ENCODE data around the gene DLL3.

Gene DLL3

DNA sequence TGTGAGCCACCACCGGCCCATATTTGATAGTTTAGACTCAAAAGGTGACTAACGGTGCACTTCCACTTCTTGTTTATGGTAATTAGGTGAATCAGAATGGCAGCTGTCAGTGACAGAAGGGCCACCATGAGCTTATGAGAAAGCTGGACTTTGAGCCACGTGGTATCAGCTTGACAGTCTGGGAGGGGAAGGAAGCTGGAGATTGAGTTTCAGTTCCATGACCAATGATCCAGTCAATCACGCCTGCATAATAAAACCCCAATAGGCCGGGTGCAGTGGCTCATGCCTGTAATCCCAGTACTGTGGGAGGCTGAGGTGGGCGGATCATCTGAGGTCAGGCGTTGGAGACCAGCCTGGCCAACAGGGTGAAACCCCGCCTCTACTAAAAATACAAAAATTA, 25.7 kb downstream of the DLL3 start:
- TF ChIP-seq, protein P1, sequence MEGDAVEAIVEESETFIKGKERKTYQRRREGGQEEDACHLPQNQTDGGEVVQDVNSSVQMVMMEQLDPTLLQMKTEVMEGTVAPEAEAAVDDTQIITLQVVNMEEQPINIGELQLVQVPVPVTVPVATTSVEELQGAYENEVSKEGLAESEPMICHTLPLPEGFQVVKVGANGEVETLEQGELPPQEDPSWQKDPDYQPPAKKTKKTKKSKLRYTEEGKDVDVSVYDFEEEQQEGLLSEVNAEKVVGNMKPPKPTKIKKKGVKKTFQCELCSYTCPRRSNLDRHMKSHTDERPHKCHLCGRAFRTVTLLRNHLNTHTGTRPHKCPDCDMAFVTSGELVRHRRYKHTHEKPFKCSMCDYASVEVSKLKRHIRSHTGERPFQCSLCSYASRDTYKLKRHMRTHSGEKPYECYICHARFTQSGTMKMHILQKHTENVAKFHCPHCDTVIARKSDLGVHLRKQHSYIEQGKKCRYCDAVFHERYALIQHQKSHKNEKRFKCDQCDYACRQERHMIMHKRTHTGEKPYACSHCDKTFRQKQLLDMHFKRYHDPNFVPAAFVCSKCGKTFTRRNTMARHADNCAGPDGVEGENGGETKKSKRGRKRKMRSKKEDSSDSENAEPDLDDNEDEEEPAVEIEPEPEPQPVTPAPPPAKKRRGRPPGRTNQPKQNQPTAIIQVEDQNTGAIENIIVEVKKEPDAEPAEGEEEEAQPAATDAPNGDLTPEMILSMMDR (IDR thresholded peaks at IDR 0.05; ENCODE audit: control insufficient read depth, insufficient read depth, low read depth, low read length, missing control alignments), result no peak
- DNase-seq (ENCODE audit: low read depth), result no peak
- H3K4me3 ChIP-seq (ENCODE audit: control insufficient read depth, low read depth, low read length), result no peak overlapping the region

DNA sequence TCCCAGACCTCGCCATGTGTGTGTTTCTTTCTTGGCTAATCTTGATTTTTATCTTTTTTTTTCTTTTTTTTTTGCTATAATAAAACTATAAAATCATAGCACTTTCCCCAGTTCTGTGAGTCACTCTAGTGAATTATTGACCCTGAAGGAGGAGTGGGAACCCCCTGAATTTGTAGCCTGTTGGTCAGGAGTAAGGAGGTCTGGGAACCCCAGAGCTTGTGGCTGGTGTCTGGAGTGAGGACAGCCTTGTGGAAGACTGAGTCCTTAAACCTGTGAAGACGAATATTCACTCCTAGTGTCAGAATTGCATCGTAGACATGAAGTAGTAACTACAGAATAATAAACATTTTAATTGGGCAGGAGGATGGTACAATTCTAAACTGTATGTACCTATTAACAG, 26.5 kb downstream of the DLL3 start:
- TF ChIP-seq, protein P1 (IDR thresholded peaks at IDR 0.05; ENCODE audit: control insufficient read depth, insufficient read depth, low read depth, low read length, missing control alignments), result no peak

DNA sequence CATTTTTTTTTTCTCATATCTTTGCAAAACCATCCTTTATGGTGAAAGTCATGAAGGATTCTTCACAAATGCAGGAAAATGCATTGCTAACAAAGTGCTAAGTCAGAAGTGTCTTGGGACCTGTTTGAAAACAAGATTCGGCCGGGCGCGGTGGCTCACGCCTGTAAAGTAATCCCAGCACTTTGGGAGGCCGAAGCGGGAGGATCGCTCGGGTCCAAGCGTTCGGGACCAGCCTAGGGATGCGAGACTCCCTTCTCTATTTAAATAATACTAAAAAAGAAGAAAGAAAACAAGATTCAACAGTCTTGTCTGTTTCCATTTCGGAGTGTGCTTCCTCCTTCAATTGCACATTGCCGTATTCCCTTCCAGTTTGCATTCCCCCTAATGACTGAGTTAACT, 33.1 kb downstream of the DLL3 start:
- DNase-seq (ENCODE audit: low read depth), result no peak
- H3K4me3 ChIP-seq (ENCODE audit: control insufficient read depth, low read depth, low read length), result peak overlapping the region; percentile 88
- TF ChIP-seq, protein P1 (IDR thresholded peaks at IDR 0.05; ENCODE audit: control insufficient read depth, insufficient read depth, low read depth, low read length, missing control alignments), result no peak

More for the DNA sequence above, 26.5 kb downstream of the DLL3 start:
- H3K4me3 ChIP-seq (ENCODE audit: control insufficient read depth, low read depth, low read length), result no peak overlapping the region
- DNase-seq (ENCODE audit: low read depth), result no peak

DNA sequence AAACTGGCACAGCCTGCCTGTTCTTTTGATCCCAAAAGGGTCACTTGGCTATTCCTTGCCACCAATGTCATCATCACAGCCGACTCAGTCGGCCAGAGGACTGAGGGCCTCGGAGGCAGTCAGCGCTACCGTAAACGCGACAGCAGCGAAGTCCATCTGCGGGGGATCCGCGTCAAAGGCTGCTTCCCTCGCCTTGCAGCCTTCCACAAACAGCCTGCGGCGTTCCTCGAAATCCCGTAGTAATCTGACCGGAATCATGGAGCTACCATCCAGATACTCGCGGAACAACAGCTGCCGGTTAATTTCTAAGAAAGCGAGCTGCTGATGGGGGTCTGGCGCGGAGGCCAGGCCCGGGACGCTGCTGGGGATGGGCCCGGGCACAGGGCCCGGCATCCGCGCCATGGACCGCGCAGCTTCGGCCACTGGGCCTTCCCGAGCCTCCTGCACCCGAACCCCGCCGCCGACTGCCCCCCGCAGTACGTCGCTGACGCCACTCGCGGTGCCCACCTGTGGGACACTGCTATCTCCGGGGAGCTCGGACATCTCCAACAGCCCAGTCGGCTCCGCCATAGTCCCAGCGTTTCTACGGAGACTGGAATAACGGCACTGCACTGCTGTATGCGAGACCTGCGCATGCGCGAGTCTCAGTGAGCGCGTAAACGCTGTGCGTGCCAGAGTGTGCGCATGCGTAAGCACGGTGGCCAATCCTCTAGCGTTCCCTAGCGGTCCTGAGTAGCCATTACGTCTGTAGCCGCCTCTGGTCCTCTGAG, 33.7 kb downstream of the DLL3 start, which contains the start of gene EID2B:
Gene EID2B (minus strand): TSS at position 620 of the 770 bp plus-strand sequence. CDS start 50 bp downstream, at position 570.
- DNase-seq (ENCODE audit: low read depth), result peak; percentile 86
- TF ChIP-seq, protein P1 (IDR thresholded peaks at IDR 0.05; ENCODE audit: control insufficient read depth, insufficient read depth, low read depth, low read length, missing control alignments), result peak; percentile 98
- H3K4me3 ChIP-seq (ENCODE audit: control insufficient read depth, low read depth, low read length), result peak within 1 kb of the TSS; percentile 88

DNA sequence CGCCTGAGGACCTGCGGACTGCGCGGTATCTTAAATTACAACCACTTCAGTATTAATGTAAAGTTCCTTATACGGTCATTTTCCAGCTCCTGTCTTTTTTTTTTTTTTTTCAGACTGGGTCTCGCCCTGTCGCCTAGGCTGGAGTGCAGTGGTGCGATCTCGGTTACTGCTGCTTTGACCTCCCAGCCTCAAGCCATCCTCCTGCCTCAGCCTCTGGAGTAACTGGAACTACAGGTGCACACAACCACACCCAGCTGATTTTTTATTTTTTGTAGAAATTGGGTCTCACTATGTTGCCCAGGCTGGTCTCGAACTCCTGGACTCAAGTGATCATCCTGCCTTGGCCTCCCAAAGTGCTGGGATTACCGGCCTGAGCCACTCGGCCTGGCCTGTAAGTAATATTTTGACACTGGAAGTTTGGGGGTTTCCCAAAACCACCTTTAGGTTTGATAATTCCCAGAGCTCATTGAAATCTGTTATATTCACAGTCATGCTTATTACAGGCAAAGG, 34.3 kb downstream of the DLL3 start:
- DNase-seq (ENCODE audit: low read depth), result no peak
- no peak overlapping the region for H3K4me3 ChIP-seq (ENCODE audit: control insufficient read depth, low read depth, low read length)
- TF ChIP-seq, protein P1 (IDR thresholded peaks at IDR 0.05; ENCODE audit: control insufficient read depth, insufficient read depth, low read depth, low read length, missing control alignments), result no peak

DNA sequence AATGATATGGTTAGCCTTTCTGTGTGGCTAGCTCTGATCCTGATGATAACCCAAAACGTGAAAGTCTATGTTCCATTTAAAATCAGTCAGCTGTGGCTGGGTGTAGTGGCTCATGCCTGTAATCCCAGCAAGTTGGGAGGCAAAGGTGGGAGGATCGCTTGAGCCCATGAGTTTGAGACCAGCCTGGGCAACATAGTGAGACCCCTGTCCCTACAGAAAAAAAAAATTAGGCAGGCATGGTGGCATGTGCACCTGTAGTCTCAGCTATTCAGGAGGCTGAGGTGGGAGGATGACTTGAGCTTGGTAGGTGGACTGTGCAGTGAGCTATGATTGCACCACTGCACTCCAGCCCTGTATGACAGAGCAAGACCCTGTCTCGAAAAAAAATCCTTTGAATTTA, 35.0 kb downstream of the DLL3 start:
- TF ChIP-seq, protein P1 (IDR thresholded peaks at IDR 0.05; ENCODE audit: control insufficient read depth, insufficient read depth, low read depth, low read length, missing control alignments), result no peak
- no peak overlapping the region for H3K4me3 ChIP-seq (ENCODE audit: control insufficient read depth, low read depth, low read length)
- no peak for DNase-seq (ENCODE audit: low read depth)
